ENCODE measurements around the gene MORN1.
"Not testable (repeated sequence)": the region's sequence is repeated elsewhere in the genome, so short reads cannot be mapped to it uniquely, and the experiment has no call there.

Gene MORN1

DNA sequence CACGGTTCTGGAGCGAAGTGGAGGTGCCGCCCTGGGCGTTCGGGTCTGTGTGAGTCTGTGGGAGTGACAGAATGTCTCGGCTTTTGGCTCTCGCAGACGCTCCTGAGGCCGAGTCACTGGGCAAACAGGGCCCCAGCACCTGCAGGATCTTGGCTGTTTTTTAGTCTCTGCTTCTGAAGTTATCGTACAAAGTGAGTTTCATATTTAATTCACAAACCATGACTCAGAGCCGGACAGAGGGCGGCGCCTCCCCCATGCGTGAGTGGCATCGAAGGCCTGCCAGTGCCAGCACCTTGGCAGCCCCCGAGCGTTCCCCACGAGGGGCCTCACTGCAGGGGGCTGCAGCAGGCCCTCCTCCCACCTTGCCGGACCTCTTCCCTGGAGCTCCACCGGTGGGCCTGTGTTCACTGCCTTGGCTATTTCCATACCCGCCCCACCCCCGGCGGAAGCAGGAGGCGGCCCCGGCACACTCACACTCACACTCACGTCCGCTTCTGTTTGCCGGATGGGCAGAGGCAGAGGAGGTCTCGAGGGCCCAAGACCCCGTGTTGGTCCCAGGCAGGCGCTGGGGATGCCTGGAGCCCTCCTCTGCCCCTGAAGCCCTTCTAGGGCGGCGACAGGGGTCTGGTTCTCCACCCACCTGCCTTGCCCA lies 56.3 kb downstream of the MORN1 start:
- no peak for DNase-seq

- DNase-seq: no peak
Observed at GRCh38 chr1:2334366-2334765, 57.0 kb downstream of the MORN1 start.

- DNase-seq: not testable (repeated sequence)
Observed at GRCh38 chr1:2331580-2331979, 59.8 kb downstream of the MORN1 start.

GRCh38 chr1:2331200-2331544 lies 60.2 kb downstream of the MORN1 start:
- DNase-seq: no peak

DNA sequence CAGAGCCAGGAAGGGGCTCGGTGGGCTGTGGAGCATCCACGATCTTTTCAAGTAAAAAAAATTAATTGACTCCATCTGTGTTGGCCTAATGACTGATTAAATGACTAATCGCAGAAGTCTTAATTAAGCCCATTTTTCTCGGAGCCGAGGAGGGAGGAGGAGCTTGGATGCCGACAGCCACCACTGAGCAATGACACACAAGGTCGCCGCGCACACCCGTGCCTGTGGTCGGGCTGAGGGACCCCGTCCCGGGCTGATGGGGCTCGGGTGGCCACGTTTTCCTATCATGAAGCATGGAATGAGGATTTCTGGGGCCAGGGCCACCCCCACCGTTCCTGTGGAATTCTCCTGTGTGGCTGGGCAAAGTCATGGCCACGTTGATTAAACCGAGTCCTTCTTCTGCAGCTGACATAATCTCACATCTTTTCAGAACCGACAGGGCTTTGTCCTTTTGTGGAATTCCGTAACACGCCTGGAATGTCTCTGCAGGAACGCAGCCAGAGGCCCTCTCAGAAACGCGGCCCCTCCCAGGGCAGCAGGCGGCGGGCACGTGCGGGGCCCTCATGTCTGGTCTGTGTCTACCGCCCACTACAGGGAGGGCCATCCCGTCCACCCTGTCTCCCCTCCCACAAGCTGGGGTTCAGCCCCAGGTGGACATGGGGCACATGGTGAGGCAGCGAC lies 60.7 kb downstream of the MORN1 start:
- DNase-seq: no peak

- no peak for DNase-seq
Observed at GRCh38 chr1:2330035-2330434, 61.3 kb downstream of the MORN1 start.

DNA sequence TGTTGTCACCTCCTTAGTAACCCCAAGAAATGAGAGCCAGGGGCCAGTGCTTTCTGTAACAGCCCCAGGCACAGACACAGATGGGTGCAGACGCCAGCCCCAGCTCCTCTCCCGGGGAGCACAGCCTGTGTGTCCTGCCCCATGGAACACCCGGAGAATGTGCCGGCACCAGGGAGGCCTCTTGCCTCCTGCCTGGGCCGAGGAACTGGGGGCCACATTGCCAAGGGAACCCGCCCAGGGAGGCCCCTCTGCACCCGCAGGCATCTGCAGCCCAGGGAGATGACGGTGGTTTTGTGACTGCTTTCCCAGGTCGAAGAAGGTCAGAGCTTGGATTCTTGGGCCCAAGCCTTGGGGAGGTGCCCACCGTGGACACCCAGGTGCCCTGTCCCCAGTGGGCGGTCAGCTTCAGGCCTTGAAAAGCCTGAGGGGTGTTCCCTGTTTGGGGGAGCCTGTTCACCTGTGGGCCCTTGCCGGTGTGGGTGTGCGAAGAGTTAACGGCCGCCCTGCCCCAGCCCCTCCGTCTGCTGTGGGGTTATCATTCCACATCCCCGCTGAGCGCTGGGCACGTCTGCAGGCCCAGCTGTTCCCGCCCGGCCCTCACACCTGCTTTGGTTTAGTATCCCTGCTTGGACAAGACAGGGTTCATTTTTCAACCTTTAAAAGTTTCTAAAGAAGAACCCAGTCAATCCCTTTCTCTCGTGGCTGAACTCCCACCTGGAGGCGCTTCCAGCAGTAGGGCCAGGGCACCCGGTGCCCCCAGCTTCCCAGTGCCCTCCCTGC lies 62.5 kb downstream of the MORN1 start:
- DNase-seq: no peak

DNA sequence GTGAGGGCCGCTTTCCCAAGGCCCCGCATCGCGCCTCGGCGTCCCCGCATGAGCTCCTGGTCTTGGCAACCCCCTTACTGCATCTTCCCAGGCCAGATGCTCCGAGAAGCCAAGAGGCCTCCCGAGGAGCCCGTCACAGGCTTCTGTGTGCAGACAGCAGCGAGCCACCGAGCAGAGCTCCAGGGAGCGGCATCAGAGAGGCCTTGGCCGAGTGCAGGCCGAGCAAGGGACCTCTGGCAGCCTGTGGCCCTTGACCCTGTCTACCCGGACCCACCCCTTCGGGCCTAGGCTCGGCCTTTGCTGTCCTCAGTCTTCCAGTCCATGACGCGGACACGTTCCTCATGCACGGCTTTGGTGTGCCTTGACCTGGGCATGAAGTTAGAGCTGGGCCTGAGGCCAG lies 63.5 kb downstream of the MORN1 start:
- DNase-seq: no peak

DNA sequence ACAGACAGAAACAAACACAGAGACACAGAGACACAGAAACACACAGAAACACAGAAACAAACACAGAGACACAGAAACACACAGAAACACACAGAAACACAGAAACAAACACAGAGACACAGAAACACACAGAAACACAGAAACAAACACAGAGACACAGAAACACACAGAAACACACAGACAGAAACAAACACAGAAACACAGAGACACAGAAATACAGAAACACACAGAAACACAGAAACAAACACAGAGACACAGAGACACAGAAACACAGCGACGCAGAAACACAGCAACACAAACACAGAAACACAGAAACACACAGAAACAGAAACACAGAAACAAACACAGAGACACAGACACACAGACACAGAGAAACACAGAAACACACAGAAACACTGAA lies 64.2 kb downstream of the MORN1 start:
- not testable (repeated sequence) for DNase-seq

DNA sequence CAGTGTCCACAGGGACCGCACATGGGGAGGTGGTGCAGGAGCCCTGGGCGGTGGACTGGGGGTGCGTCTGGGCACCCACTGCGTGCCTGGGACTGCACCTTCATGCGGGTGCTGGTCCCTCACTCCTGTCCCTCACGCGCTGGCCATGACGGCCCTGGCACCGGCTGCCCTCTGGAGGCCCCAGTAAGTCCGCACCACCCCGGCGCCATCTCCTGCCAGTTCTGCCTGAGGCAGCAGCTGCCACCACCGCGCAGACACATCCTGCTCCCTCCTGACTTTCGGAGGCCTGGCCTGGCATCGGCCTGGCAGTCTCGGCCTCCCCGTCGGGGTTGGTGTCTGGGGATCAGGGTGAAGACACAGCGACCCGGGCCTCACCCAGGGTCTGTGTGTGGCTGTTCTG lies 64.8 kb downstream of the MORN1 start:
- DNase-seq: no peak

GRCh38 chr1:2324553-2325366 lies 66.6 kb downstream of the MORN1 start:
- DNase-seq: no peak

GRCh38 chr1:2323451-2323974 lies 67.8 kb downstream of the MORN1 start:
- DNase-seq: no peak

DNA sequence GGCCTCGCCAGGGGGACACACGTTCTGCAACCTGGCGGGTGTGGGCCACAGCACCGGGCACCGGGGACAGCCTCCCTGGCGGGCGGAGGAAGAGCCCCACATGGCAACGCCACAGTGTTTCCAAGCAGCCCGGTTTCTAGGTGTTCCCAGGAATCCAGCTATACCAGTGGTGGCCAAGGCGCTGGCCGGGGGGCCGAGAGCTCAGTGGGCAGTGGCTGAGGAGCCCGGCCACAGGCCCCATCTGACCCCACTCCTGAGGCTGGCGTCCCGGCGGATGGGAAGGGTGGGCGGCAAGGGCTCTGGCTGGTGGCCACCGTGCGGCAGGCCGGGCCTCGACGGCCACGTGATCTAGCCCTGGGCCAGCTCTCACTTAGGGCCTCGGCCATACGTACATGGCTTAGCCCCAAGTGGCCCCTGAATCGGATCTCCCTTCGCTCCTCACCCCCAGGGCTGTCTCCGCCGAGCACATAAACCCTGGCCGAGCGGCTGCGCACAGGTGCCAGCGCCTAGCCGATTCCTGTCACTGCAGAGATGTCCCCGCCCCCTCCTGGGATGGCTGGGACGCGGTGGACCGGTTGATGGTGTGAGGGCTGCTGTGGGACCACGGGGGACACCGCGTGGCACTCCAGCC lies 68.7 kb downstream of the MORN1 start:
- DNase-seq: no peak

GRCh38 chr1:2322065-2322571 lies 69.2 kb downstream of the MORN1 start:
- DNase-seq: no peak

- no peak for DNase-seq
Observed at GRCh38 chr1:2320760-2321667, 70.3 kb downstream of the MORN1 start.

- DNase-seq: no peak
Observed at GRCh38 chr1:2320006-2320405, 71.3 kb downstream of the MORN1 start.

- DNase-seq: no peak
Observed at GRCh38 chr1:2319291-2319690, 72.1 kb downstream of the MORN1 start.

GRCh38 chr1:2318314-2319278 lies 72.8 kb downstream of the MORN1 start:
- no peak for DNase-seq

DNA sequence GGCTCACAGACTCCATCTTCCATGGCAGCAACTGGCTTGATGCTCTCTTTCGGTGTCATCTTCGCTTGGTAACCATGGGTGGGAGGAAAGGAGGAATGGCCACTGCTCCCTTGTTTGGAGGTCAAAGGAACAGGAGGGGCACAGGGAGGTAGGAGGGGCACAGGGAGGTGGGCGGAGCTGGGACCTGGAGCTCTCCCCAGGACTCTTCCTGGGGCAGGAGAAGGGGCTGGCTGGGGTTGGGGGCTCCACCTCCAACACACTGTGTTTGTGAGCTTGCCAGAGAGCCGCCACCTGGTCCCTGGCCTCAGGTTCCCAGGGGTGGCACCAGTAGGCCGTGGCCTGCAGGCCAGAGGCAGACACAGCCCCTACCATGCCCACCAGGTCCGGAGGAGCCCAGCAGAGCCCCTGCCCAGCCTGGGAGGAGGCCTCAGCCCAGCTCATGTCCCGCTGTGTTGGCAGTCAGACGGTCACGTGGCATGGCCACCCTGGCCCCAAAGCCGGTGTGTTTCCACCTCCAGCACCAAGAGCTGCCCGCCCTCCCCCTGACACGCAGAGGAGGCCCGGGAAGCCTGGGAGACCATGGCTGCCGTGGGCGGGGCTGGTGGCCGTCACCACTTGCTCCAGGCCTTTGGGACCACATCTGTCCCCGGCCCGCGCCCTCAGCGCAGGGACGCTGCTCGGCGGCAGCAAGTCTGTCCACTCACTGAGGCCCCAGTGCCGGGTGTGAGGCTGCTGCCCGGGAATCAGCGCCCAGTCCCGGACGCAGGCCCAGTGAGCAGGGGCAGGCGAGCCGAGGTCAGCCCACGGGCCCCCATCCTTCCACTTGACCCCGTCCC lies 73.9 kb downstream of the MORN1 start:
- no peak for DNase-seq

Measured in NCI-H526 treated with DMSO at 0.1 percent for 48 hours (cell line).